Esophagus muscularis mucosa (tissue), 4 donors: ENCODE measurements around the gene KCNQ2.

Source experiments
- EP300 ChIP-seq: sonication (generic); formaldehyde crosslinking; IDR thresholded peaks from one replicate; pipeline ENCODE4 v1.6.1; 2017; ENCODE audit warnings: antibody characterized with exemption
- POLR2A ChIP-seq: fragments of 450-650 bp; IDR thresholded peaks from one replicate; pipeline ENCODE4 v1.6.1; 2017; ENCODE audit warnings: antibody characterized with exemption, moderate library complexity, mild to moderate bottlenecking, low read depth
- TF ChIP-seq, protein P1 (sequence below), 3 experiments: fragments of 200-600 bp in 2 of 3; fragments of 450-650 bp in 1 of 3; sonication (generic) in 2 of 3; IDR thresholded peaks; one replicate each; pipeline ENCODE4 v1.5.1; 2017 to 2019; ENCODE audit warnings: antibody characterized with exemption in 3 of 3, mild to moderate bottlenecking in 2 of 3, moderate library complexity in 1 of 3

DNA sequence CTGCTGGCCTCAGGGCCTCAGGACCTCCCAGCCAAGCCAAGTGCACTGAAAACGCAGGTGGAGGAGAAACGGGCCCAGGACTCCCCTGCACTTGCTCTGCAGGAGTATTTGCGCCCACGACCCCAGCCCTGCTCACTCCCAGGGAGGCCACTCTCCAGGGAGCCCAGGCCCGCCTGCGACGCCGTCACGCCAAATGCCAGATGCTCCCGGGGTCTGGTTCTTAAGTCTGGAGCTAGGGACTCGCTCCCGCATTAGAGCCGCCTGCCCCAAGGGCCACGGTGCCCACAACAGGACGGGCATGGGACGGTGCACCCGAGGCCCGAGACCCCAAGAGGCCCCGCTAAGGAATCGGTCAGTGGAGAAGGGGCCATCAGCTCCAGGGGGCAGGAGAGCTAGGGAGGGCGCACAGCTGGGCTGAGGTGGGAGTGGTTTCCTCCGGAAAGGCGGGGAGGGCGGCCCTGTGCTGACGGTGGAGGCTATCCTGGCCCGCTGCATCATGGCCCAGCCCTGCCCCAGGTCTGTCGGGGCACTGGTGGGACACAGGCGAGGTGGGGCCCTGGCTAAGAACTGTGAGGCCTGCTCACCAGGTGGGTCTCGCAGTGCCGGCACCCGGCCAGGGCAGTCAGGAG is 67.2 kb downstream of the KCNQ2 start:
- TF ChIP-seq, protein P1, sequence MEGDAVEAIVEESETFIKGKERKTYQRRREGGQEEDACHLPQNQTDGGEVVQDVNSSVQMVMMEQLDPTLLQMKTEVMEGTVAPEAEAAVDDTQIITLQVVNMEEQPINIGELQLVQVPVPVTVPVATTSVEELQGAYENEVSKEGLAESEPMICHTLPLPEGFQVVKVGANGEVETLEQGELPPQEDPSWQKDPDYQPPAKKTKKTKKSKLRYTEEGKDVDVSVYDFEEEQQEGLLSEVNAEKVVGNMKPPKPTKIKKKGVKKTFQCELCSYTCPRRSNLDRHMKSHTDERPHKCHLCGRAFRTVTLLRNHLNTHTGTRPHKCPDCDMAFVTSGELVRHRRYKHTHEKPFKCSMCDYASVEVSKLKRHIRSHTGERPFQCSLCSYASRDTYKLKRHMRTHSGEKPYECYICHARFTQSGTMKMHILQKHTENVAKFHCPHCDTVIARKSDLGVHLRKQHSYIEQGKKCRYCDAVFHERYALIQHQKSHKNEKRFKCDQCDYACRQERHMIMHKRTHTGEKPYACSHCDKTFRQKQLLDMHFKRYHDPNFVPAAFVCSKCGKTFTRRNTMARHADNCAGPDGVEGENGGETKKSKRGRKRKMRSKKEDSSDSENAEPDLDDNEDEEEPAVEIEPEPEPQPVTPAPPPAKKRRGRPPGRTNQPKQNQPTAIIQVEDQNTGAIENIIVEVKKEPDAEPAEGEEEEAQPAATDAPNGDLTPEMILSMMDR (IDR thresholded peaks at IDR 0.05): no peak
- TF ChIP-seq POLR2A: no peak
- TF ChIP-seq EP300: no peak
